GM12878 (cell line): ENCODE data around the gene TOMM20L. TPM values are rescaled to one million over a fixed set of nuclear protein-coding genes. Genes with fewer than 3 reads are reported as not detected.

ENCODE experiments used
- ATAC-seq: fragments of 200-7000 bp; cut with Tn5 transposase; 3 replicates; pipeline ENCODE4 v1.9.1; 2020; ENCODE audit warnings: mild to moderate bottlenecking, moderate library complexity
- BruUV-seq: library from RNA; stranded (reverse); fragments of 400-500 nt; replicated peaks from 2 replicates; lab custom pipeline; 2021; lab: Mats Ljungman, UMichigan
- CTCF ChIA-PET: fragments of 300-600 bp; sonication (Branson Sonifier 250); formaldehyde crosslinking; extraction: SDS; loops from one replicate; lab custom pipeline; 2021; ENCODE audit warnings: inconsistent platforms; lab: Yijun Ruan, JAX
- POLR2A ChIA-PET: fragments of 350-600 bp; formaldehyde crosslinking; extraction: SDS; loops from one replicate; lab custom pipeline; 2021; ENCODE audit warnings: inconsistent platforms; lab: Charles Lee
- RAD21 ChIA-PET: fragments of 300-600 bp; sonication (Branson Sonifier 250); formaldehyde crosslinking; loops from one replicate; lab custom pipeline; 2023; ENCODE audit warnings: antibody characterized with exemption; ENCODE audit not compliant: unreplicated experiment; lab: Charles Lee
- SMC1A ChIA-PET: fragments of 300-600 bp; sonication (Branson Sonifier 250); formaldehyde crosslinking; loops from one replicate; lab custom pipeline; 2023; ENCODE audit not compliant: unreplicated experiment, uncharacterized antibody; lab: Charles Lee
- DNase-seq: peaks from one replicate; pipeline ENCODE4 v3.0.0-alpha.2; 2011; ENCODE audit warnings: low read depth, low spot score
- FAIRE-seq: peaks from 3 replicates; lab custom pipeline; 2011; peaks lifted over from hg19 to GRCh38; lab: Jason Lieb, UNC
- H2AFZ ChIP-seq: 2 replicates; pipeline ENCODE4 v1.6.0; 2011; ENCODE audit warnings: low read depth, low read length, control low read depth; ENCODE audit not compliant: control insufficient read depth
- H3K27ac ChIP-seq: 2 replicates; pipeline ENCODE4 v1.5.1; 2011; ENCODE audit warnings: control low read depth; ENCODE audit not compliant: control insufficient read depth, insufficient read depth
- H3K27me3 ChIP-seq, 2 experiments: replicated peaks in 1 of 2; 2 replicates each; pipeline versions ENCODE4 v1.6.0 to v1.6.1; 2011; ENCODE audit warnings: low read length in 1 of 2; ENCODE audit not compliant: control insufficient read depth in 2 of 2, insufficient read depth in 2 of 2
- H3K36me3 ChIP-seq, 2 experiments: 2 replicates each; pipeline ENCODE4 v1.5.1; 2011; ENCODE audit warnings: low read length in 1 of 2; ENCODE audit not compliant: control insufficient read depth in 2 of 2, insufficient read depth in 2 of 2
- H3K4me1 ChIP-seq: 2 replicates; pipeline ENCODE4 v1.6.1; 2011; ENCODE audit warnings: mild to moderate bottlenecking, low read length, moderate library complexity, mixed read lengths; ENCODE audit not compliant: control insufficient read depth, insufficient read depth
- H3K4me2 ChIP-seq: 2 replicates; pipeline ENCODE4 v1.6.0; 2011; ENCODE audit warnings: control low read depth; ENCODE audit not compliant: control insufficient read depth, insufficient read depth
- H3K4me3 ChIP-seq: fragments of 200-600 bp; sonication (generic); 2 replicates; pipeline ENCODE4 v1.5.1; 2016
- H3K79me2 ChIP-seq: 2 replicates; pipeline ENCODE4 v1.6.0; 2011; ENCODE audit warnings: low read length; ENCODE audit not compliant: control insufficient read depth, insufficient read depth
- H3K9ac ChIP-seq: 2 replicates; pipeline ENCODE4 v1.8.0; 2011; ENCODE audit warnings: low read length, control low read depth, mixed read lengths; ENCODE audit not compliant: control insufficient read depth, insufficient read depth
- H3K9me3 ChIP-seq: replicated peaks from 3 replicates; pipeline ENCODE4 v1.5.1; 2011; ENCODE audit warnings: mild to moderate bottlenecking, low read length; ENCODE audit not compliant: control insufficient read depth, insufficient read depth
- H4K20me1 ChIP-seq: 2 replicates; pipeline ENCODE4 v1.6.0; 2011; ENCODE audit not compliant: control insufficient read depth, insufficient read depth
- CHD2 ChIP-seq: IDR thresholded peaks from 2 replicates; pipeline ENCODE4 v1.6.1; 2011; ENCODE audit warnings: low read depth, low read length, improper control_type of control experiment, borderline replicate concordance
- EGR1 ChIP-seq, 2 experiments: IDR thresholded peaks; 1 replicate in 1 of 2; 2 replicates in 1 of 2; pipeline ENCODE4 v1.6.1; 2011 to 2012; ENCODE audit warnings: low read depth in 2 of 2, low read length in 2 of 2, borderline replicate concordance in 1 of 2, mild to moderate bottlenecking in 1 of 2, moderate library complexity in 1 of 2
- FOS ChIP-seq: IDR thresholded peaks from 3 replicates; pipeline ENCODE4 v1.6.1; 2011; ENCODE audit warnings: borderline replicate concordance; ENCODE audit not compliant: insufficient read length; ENCODE audit errors: extremely low read depth
- HDAC2 ChIP-seq: fragments of 200-600 bp; sonication (generic); IDR thresholded peaks from 2 replicates; pipeline ENCODE4 v1.6.1; 2017
- IKZF2 ChIP-seq, 2 experiments: fragments of 450-650 bp; IDR thresholded peaks; 2 replicates each; pipeline ENCODE4 v1.6.1; 2017; ENCODE audit warnings: mild to moderate bottlenecking in 2 of 2, moderate library complexity in 2 of 2
- NFXL1 ChIP-seq: fragments of 450-650 bp; IDR thresholded peaks from 2 replicates; pipeline ENCODE4 v1.6.1; 2017; ENCODE audit warnings: antibody characterized with exemption, mild to moderate bottlenecking, borderline replicate concordance
- PAX8 ChIP-seq: fragments of 450-650 bp; IDR thresholded peaks from 2 replicates; pipeline ENCODE4 v1.6.1; 2017; ENCODE audit warnings: mild to moderate bottlenecking, moderate library complexity
- POLR2AphosphoS5 ChIP-seq: IDR thresholded peaks from 2 replicates; pipeline ENCODE4 v1.6.1; 2011; ENCODE audit warnings: mild to moderate bottlenecking, low read length, inconsistent platforms
- RAD51 ChIP-seq: fragments of 450-650 bp; IDR thresholded peaks from 2 replicates; pipeline ENCODE4 v1.6.1; 2016; ENCODE audit warnings: moderate library complexity, mild to moderate bottlenecking, inconsistent platforms
- RUNX3 ChIP-seq: IDR thresholded peaks from 2 replicates; pipeline ENCODE4 v1.6.1; 2012; ENCODE audit warnings: low read length, inconsistent platforms
- SIX5 ChIP-seq: IDR thresholded peaks from 2 replicates; pipeline ENCODE4 v1.6.1; 2011; ENCODE audit warnings: mild to moderate bottlenecking, low read depth, low read length, moderate library complexity; ENCODE audit not compliant: severe bottlenecking
- SMC3 ChIP-seq: IDR thresholded peaks from 2 replicates; pipeline ENCODE4 v1.6.1; 2011; ENCODE audit warnings: low read length, improper control_type of control experiment, borderline replicate concordance
- STAT3 ChIP-seq: IDR thresholded peaks from 2 replicates; pipeline ENCODE4 v1.6.1; 2011; ENCODE audit warnings: low read depth, low read length, improper control_type of control experiment
- SUZ12 ChIP-seq: fragments of 200-600 bp; sonication (generic); IDR thresholded peaks from one replicate; pipeline ENCODE4 v1.6.1; 2018; ENCODE audit warnings: antibody characterized with exemption, mild to moderate bottlenecking; ENCODE audit not compliant: unreplicated experiment
- WRNIP1 ChIP-seq: IDR thresholded peaks from 2 replicates; pipeline ENCODE4 v1.6.1; 2011; ENCODE audit warnings: low read depth, low read length, improper control_type of control experiment, borderline replicate concordance
- ZBED1 ChIP-seq: IDR thresholded peaks from 2 replicates; pipeline ENCODE4 v1.6.1; 2016; ENCODE audit warnings: borderline replicate concordance
- ZNF207 ChIP-seq: fragments of 450-650 bp; IDR thresholded peaks from 2 replicates; pipeline ENCODE4 v1.6.1; 2014; ENCODE audit warnings: antibody characterized with exemption, mild to moderate bottlenecking, borderline replicate concordance
- WGBS: methylation state at CpG from one replicate; pipeline ENCODE4 v1.1.6; 2016; ENCODE audit warnings: low lambda C conversion rate; ENCODE audit not compliant: insufficient replicate concordance, insufficient coverage; ENCODE audit errors: missing lambda C conversion rate; 5-methylcytosine and 5-hydroxymethylcytosine counted together
- in situ Hi-C: fragments of 300-500 bp; cut with MboI; formaldehyde crosslinking; loops from 9 replicates; pipeline ENCODE4 v1.14.3; 2018; ENCODE audit warnings: mixed read lengths
- intact Hi-C: fragments of 100-400 bp; cut with micrococcal nuclease; formaldehyde crosslinking; loops from one replicate; pipeline ENCODE4 v1.14.2; 2022; ENCODE audit not compliant: unreplicated experiment
- polyA plus RNA-seq, 11 experiments: library from polyadenylated mRNA; depleted of rRNA in 4 of 11; unstranded in 6 of 11; stranded (reverse) in 5 of 11; fragments of >200 nt; fragmentation: Nextera tagmentation in 4 of 11; fragmentation: Illumina TruSeq in 1 of 11; extraction: Ambion mirVana in 4 of 11; extraction: Trizol in 1 of 11; gene quantifications; 1 replicate in 1 of 11; 2 replicates in 10 of 11; pipeline versions ENCODE4 v1.2.1 to v1.2.3, GENCODE V29; 2011 to 2016; ENCODE audit warnings: inconsistent platforms in 2 of 11, missing spikeins in 2 of 11, low read depth in 1 of 11
- total RNA-seq, 4 experiments: library from RNA; depleted of rRNA in 3 of 4; stranded (reverse); fragments of >200 nt in 3 of 4; fragmentation: Illumina TruSeq in 1 of 4; extraction: Trizol in 1 of 4; gene quantifications; 2 replicates each; pipeline versions ENCODE4 v1.2.1 to v1.2.3, GENCODE V29; 2013 to 2021
- TF ChIP-seq, protein P1 (sequence below): IDR thresholded peaks from 2 replicates; pipeline ENCODE4 v1.6.1; 2012; ENCODE audit warnings: low read length, inconsistent platforms
- TF ChIP-seq, protein P2 (sequence below): fragments of 450-650 bp; IDR thresholded peaks from 2 replicates; pipeline ENCODE4 v1.6.1; 2017; ENCODE audit warnings: antibody characterized with exemption, mild to moderate bottlenecking, moderate library complexity
- TF ChIP-seq, protein P3 (sequence below): IDR thresholded peaks from 2 replicates; pipeline ENCODE4 v1.6.1; 2012; ENCODE audit warnings: low read depth, low read length, improper control_type of control experiment

Gene TOMM20L
- total and polyA plus RNA-seq, 10 of the 15 experiments (the other 5 are each of a cell fraction or from before 2014, with no cell fraction given), result 0.28 TPM; not detected in 9

- RAD21 ChIA-PET, result no interaction called here
- WGBS, result 94% methylated on average over 4 of the region's 4 CpGs
- Histone ChIP-seq H3K9ac (no peak overlapping the region), H3K79me2 (no peaks in the 10 kb centered on the region), H3K36me3 (peaks cover 3 to 7% of the 10 kb centered on the region in 2 experiments; a peak in 2 of 4 replicates), H3K27me3 (no peaks in the 10 kb centered on the region), H3K4me1 (no peaks in the 10 kb centered on the region), H3K9me3 (no peaks in the 10 kb centered on the region), H3K27ac (no peak overlapping the region), H4K20me1 (no peaks in the 10 kb centered on the region), H3K4me3 (no peak overlapping the region), H3K4me2 (no peak overlapping the region), H2AFZ (no peak overlapping the region)
- POLR2A ChIA-PET, result interaction anchor here (0.6 kb wide), 1 partner anchor 111 kb away, joined by 5 read pairs; no protein-coding TSS in a partner anchor
- in situ Hi-C loops (no loop called here), intact Hi-C loops (no loop called here)
- CTCF ChIA-PET, result interaction anchor here (0.6 to 1.6 kb wide), 4 partner anchors 29 to 1131 kb away, joined by 3 to 4 read pairs (median 3); partner anchors contain the start of gene ARID4A
- no peak for ATAC-seq
- no peak for FAIRE-seq
- no peak for DNase-seq
- TF ChIP-seq EGR1 (IDR thresholded peaks at IDR 0.05; ENCODE audit: borderline replicate concordance in 1 of 2, low read depth in 2 of 2, low read length in 2 of 2), result no peak
- TF ChIP-seq, protein P1, sequence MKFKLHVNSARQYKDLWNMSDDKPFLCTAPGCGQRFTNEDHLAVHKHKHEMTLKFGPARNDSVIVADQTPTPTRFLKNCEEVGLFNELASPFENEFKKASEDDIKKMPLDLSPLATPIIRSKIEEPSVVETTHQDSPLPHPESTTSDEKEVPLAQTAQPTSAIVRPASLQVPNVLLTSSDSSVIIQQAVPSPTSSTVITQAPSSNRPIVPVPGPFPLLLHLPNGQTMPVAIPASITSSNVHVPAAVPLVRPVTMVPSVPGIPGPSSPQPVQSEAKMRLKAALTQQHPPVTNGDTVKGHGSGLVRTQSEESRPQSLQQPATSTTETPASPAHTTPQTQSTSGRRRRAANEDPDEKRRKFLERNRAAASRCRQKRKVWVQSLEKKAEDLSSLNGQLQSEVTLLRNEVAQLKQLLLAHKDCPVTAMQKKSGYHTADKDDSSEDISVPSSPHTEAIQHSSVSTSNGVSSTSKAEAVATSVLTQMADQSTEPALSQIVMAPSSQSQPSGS, result no peak
- no peak for TF ChIP-seq IKZF2 (IDR thresholded peaks at IDR 0.05)
- no peak for TF ChIP-seq RUNX3
- TF ChIP-seq, protein P2, sequence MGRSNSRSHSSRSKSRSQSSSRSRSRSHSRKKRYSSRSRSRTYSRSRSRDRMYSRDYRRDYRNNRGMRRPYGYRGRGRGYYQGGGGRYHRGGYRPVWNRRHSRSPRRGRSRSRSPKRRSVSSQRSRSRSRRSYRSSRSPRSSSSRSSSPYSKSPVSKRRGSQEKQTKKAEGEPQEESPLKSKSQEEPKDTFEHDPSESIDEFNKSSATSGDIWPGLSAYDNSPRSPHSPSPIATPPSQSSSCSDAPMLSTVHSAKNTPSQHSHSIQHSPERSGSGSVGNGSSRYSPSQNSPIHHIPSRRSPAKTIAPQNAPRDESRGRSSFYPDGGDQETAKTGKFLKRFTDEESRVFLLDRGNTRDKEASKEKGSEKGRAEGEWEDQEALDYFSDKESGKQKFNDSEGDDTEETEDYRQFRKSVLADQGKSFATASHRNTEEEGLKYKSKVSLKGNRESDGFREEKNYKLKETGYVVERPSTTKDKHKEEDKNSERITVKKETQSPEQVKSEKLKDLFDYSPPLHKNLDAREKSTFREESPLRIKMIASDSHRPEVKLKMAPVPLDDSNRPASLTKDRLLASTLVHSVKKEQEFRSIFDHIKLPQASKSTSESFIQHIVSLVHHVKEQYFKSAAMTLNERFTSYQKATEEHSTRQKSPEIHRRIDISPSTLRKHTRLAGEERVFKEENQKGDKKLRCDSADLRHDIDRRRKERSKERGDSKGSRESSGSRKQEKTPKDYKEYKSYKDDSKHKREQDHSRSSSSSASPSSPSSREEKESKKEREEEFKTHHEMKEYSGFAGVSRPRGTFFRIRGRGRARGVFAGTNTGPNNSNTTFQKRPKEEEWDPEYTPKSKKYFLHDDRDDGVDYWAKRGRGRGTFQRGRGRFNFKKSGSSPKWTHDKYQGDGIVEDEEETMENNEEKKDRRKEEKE, result no peak
- no peak for TF ChIP-seq SMC3
- TF ChIP-seq ZBED1, result no peak
- no peak for TF ChIP-seq STAT3
- TF ChIP-seq FOS, result no peak
- TF ChIP-seq RAD51, result no peak
- no peak for TF ChIP-seq POLR2AphosphoS5
- no peak for TF ChIP-seq PAX8
- no peak for TF ChIP-seq NFXL1
- TF ChIP-seq HDAC2, result no peak
- no peak for TF ChIP-seq SIX5
- TF ChIP-seq, protein P3, sequence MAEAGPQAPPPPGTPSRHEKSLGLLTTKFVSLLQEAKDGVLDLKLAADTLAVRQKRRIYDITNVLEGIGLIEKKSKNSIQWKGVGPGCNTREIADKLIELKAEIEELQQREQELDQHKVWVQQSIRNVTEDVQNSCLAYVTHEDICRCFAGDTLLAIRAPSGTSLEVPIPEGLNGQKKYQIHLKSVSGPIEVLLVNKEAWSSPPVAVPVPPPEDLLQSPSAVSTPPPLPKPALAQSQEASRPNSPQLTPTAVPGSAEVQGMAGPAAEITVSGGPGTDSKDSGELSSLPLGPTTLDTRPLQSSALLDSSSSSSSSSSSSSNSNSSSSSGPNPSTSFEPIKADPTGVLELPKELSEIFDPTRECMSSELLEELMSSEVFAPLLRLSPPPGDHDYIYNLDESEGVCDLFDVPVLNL, result no peak
- TF ChIP-seq CHD2, result no peak
- no peak for TF ChIP-seq SUZ12
- no peak for TF ChIP-seq WRNIP1
- no peak for TF ChIP-seq ZNF207
- SMC1A ChIA-PET, result interaction anchor here (0.7 to 1.2 kb wide), 4 partner anchors 9 to 696 kb away, joined by 3 read pairs; no protein-coding TSS in a partner anchor
- no TSS peak for BruUV-seq
Observed at GRCh38 chr14:58364316-58364715, 31.4 kb upstream of the TOMM20L start.
